Right renal pelvis (tissue), 4 donors: ENCODE results near the gene TAGLN. TPM values are rescaled to one million over a fixed set of nuclear protein-coding genes. Genes with fewer than 3 reads are reported as not detected.
"Not testable (repeated sequence)": the region's sequence is repeated elsewhere in the genome, so short reads cannot be mapped to it uniquely, and the experiment has no call there.

Experiments
- DNase-seq, 4 donors: peaks; one replicate each; pipeline ENCODE4 v3.0.0-alpha.2; 2013; ENCODE audit warnings: low read depth in 4 of 4, low spot score in 3 of 4, missing footprints in 1 of 4
- polyA plus RNA-seq, 4 donors: library from polyadenylated mRNA; unstranded; fragments of 120-200 nt; gene quantifications; one replicate each; pipeline ENCODE4 v1.2.1, GENCODE V29; 2013; ENCODE audit not compliant: insufficient read length in 4 of 4

The TAGLN gene
- polyA plus RNA-seq, 4 donors, result 110 to 181 (median 125) TPM

- no peak for DNase-seq
Observed at GRCh38 chr11:117195258-117195657, 3.9 kb upstream of the TAGLN start.

GRCh38 chr11:117195761-117196160, 3.4 kb upstream of the TAGLN start:
- no peak for DNase-seq

GRCh38 chr11:117197006-117197405, 2.2 kb upstream of the TAGLN start:
- DNase-seq, result no peak

- DNase-seq, result no peak
Observed at GRCh38 chr11:117197516-117198456, 1.4 kb upstream of the TAGLN start.

- DNase-seq, result no peak
Observed at GRCh38 chr11:117198613-117199012, 557 bp upstream of the TAGLN start.

GRCh38 chr11:117199916-117200812, 994 bp downstream of the TAGLN start:
- no peak for DNase-seq

GRCh38 chr11:117200813-117201657, 1.9 kb downstream of the TAGLN start:
- no peak for DNase-seq

GRCh38 chr11:117201658-117202305, 2.6 kb downstream of the TAGLN start:
- DNase-seq, result no peak

- DNase-seq, result no peak
Observed at GRCh38 chr11:117202386-117203068, 3.4 kb downstream of the TAGLN start.

GRCh38 chr11:117203069-117203407, 3.9 kb downstream of the TAGLN start:
- no peak for DNase-seq

GRCh38 chr11:117204283-117205080, 5.3 kb downstream of the TAGLN start:
- no peak for DNase-seq

- no peak for DNase-seq
Observed at GRCh38 chr11:117205211-117205818, 6.1 kb downstream of the TAGLN start.

- DNase-seq, result not testable (repeated sequence)
Observed at GRCh38 chr11:117206111-117206510, 6.9 kb downstream of the TAGLN start.

GRCh38 chr11:117206859-117207258, 7.7 kb downstream of the TAGLN start:
- not testable (repeated sequence) for DNase-seq

- DNase-seq, result not testable (repeated sequence)
Observed at GRCh38 chr11:117207481-117207880, 8.3 kb downstream of the TAGLN start.

- not testable (repeated sequence) for DNase-seq
Observed at GRCh38 chr11:117208710-117209109, 9.5 kb downstream of the TAGLN start.

- DNase-seq, result not testable (repeated sequence)
Observed at GRCh38 chr11:117209351-117210125, 10.4 kb downstream of the TAGLN start.
